Heart left ventricle (tissue), 16 donors: Measurements from ENCODE around the gene RANBP17. TPM values are rescaled to one million over a fixed set of nuclear protein-coding genes. Genes with fewer than 3 reads are reported as not detected.

Source experiments
- ATAC-seq, 4 donors: fragments of 200-7000 bp; cut with Tn5 transposase; one replicate each; pipeline ENCODE4 v1.9.1; 2020 to 2022; ENCODE audit warnings: moderate library complexity in 4 of 4, mild to moderate bottlenecking in 3 of 4, moderate number of reproducible peaks in 1 of 4
- DNase-seq, 5 donors: peaks; one replicate each; pipeline ENCODE4 v3.0.0-alpha.2; 2020
- H3K27ac ChIP-seq, 12 donors: fragments of 200-600 bp; sonication (generic) in 4 of 12; one replicate each; pipeline versions ENCODE4 v1.5.0 to v1.8.0; 2016 to 2022; ENCODE audit warnings: mild to moderate bottlenecking in 2 of 12
- H3K27me3 ChIP-seq, 9 donors: fragments of 200-600 bp; sonication (generic) in 2 of 9; one replicate each; pipeline versions ENCODE4 v1.5.1 to v1.8.0; 2016 to 2022; ENCODE audit warnings: mild to moderate bottlenecking in 3 of 9
- H3K36me3 ChIP-seq, 9 donors: fragments of 200-600 bp; sonication (generic) in 2 of 9; one replicate each; pipeline versions ENCODE4 v1.5.0 to v1.8.0; 2018 to 2022; ENCODE audit warnings: mild to moderate bottlenecking in 2 of 9
- H3K4me1 ChIP-seq, 12 donors: fragments of 200-600 bp; sonication (generic) in 4 of 12; one replicate each; pipeline versions ENCODE4 v1.5.0 to v1.8.0; 2016 to 2022; ENCODE audit warnings: mild to moderate bottlenecking in 3 of 12
- H3K4me3 ChIP-seq, 12 donors: fragments of 200-600 bp; sonication (generic) in 4 of 12; one replicate each; pipeline versions ENCODE4 v1.5.0 to v1.8.0; 2017 to 2022; ENCODE audit warnings: mild to moderate bottlenecking in 9 of 12, moderate library complexity in 4 of 12
- H3K9me3 ChIP-seq, 12 donors: fragments of 200-600 bp; sonication (generic) in 4 of 12; one replicate each; pipeline versions ENCODE4 v1.5.0 to v1.8.0; 2016 to 2022; ENCODE audit warnings: mild to moderate bottlenecking in 1 of 12
- CTCF ChIP-seq, 12 donors: fragments of 200-600 bp; sonication (generic) in 4 of 12; IDR thresholded peaks; one replicate each; pipeline versions ENCODE4 v1.5.0 to v1.8.0; 2018 to 2022; ENCODE audit warnings: antibody characterized with exemption in 12 of 12, mild to moderate bottlenecking in 5 of 12
- POLR2A ChIP-seq, 2 donors: fragments of 450-650 bp; IDR thresholded peaks; one replicate each; pipeline ENCODE4 v1.6.1; 2017; ENCODE audit warnings: antibody characterized with exemption in 2 of 2, mild to moderate bottlenecking in 2 of 2, moderate library complexity in 2 of 2
- WGBS, 4 donors: extraction: QIAGEN DNeasy Blood & Tissue Kit in 2 of 4; methylation state at CpG; one replicate each; pipeline versions ENCODE4 v1.1.5 to v1.1.7; 2013 to 2018; 5-methylcytosine and 5-hydroxymethylcytosine counted together
- intact Hi-C, 10 donors: fragments of 100-400 bp; cut with DNase I; formaldehyde crosslinking; loops; one replicate each; pipeline versions ENCODE4 v1.11.1 to v1.14.2; 2022
- polyA plus RNA-seq, 2 donors: library from polyadenylated mRNA; stranded (reverse); fragments of 200-250 nt; gene quantifications; one replicate each; pipeline ENCODE4 v1.2.3, GENCODE V29; 2013
- total RNA-seq, 9 donors: library from RNA; depleted of rRNA in 2 of 9; stranded (reverse); fragments of >200 nt in 2 of 9; fragmentation: NEBNext Ultra II Directional in 3 of 9; extraction: Animal tissue kit (Norgen Biotek cat#: 25700) in 3 of 9; gene quantifications; one replicate each; pipeline versions ENCODE4 v1.1.0 to v1.2.4, GENCODE V29; 2016 to 2023
- donor health status: ischemic (EF 13 %, LVEDD 7.1; RV severe dilation, severe dysfunction).
- donor health status: healthy with polysubstance abuse.
- donor health status: DM: no; HTN: yes; CAD: no.
- donor health status: DM: no; HTN: no; CAD: no.
- donor health status: ischemic (EF 25% LVEDD 6.9; RV normal size, moderate dysfunction).
- donor health status: ischemic (EF 25% LVEDD 5.7; RV mildly dilated, moderate dysfunction).
- donor health status: healthy.
- donor health status: DM: yes; HTN: yes; CAD: no.
- donor health status: ischemic (EF 35%, LVEDD 5.7; RV mildly dilated, moderate dysfunction).
- donor health status: nonischemic (EF 11% LVEDD 7.7; RV severe dilation, severe dysfunction).
- donor health status: DM: yes; HTN: yes; CAD: no.
- donor health status: PGD.
- donor health status: ischemic (EF 29% LVEDD 5.4; RV normal size, mild dysfunction).
- donor health status: nonischemic (EF 23%, LVEDD 6.1; RV moderate dilation, normal function).

The RANBP17 gene
- total and polyA plus RNA-seq, 11 donors, result 0.65 to 11.5 (median 3.7) TPM

GRCh38 chr5:171226864-171227263 is 365.0 kb downstream of the RANBP17 start:
- TF ChIP-seq CTCF (IDR thresholded peaks at IDR 0.05), result no peak
- TF ChIP-seq POLR2A (IDR thresholded peaks at IDR 0.05), result no peak
- no peak overlapping the region for H3K4me3 ChIP-seq
- peaks cover 0 to 7% (median 0%) of the 10 kb centered on the region in 12 donors for H3K4me1 ChIP-seq
- H3K27ac ChIP-seq, result no peak overlapping the region
- H3K9me3 ChIP-seq, result no peaks in the 10 kb centered on the region
- 99 to 100% (median 99%) methylated on average over 1 of the region's 1 CpG for WGBS, 4 donors
- intact Hi-C loops, result no loop called here
- H3K36me3 ChIP-seq, result no peaks in the 10 kb centered on the region
- DNase-seq (no peak), ATAC-seq (no peak)
- no peaks in the 10 kb centered on the region for H3K27me3 ChIP-seq

DNA sequence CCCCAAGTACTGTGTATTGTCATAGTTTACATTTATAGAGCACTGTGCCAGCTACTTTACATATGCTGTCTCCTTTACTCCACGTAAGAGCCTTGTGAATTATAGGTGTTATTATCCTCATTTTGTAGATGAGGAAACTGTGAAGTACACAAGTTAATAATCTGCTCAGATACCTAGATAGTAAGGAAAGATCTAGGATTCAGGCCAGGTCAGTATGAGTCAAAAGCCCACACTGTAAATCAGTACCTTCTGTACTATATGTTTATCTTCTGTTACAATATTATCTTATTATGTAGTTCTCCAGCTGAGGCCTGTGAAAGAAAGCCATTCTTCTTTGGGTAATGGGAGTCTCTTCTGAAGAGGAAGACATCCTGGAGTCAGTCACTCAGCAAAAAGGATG is 374.8 kb downstream of the RANBP17 start:
- WGBS, 4 donors, result 88 to 97% (median 91%) methylated on average over 1 of the region's 1 CpG
- H3K4me3 ChIP-seq, result no peak overlapping the region
- H3K36me3 ChIP-seq, result no peaks in the 10 kb centered on the region
- H3K27ac ChIP-seq, result no peak overlapping the region
- no peaks in the 10 kb centered on the region for H3K9me3 ChIP-seq
- DNase-seq (no peak), ATAC-seq (no peak)
- no peaks in the 10 kb centered on the region for H3K4me1 ChIP-seq
- TF ChIP-seq POLR2A (IDR thresholded peaks at IDR 0.05) (no peak), CTCF (IDR thresholded peaks at IDR 0.05) (no peak)
- intact Hi-C loops, result no loop called here
- no peaks in the 10 kb centered on the region for H3K27me3 ChIP-seq

- no peak for ATAC-seq
- WGBS, 4 donors, result 78 to 90% (median 84%) methylated on average over 1 of the region's 1 CpG
These were observed 380.7 kb downstream of the RANBP17 start for GRCh38 chr5:171242521-171242920.

GRCh38 chr5:171246231-171246630 is 384.4 kb downstream of the RANBP17 start:
- Histone ChIP-seq H3K9me3 (peaks cover 0 to 25% (median 12%) of the 10 kb centered on the region in 12 donors), H3K4me3 (no peak overlapping the region), H3K4me1 (no peaks in the 10 kb centered on the region), H3K27ac (no peak overlapping the region), H3K36me3 (peaks cover 0 to 11% (median 0%) of the 10 kb centered on the region in 9 donors), H3K27me3 (no peaks in the 10 kb centered on the region)
- intact Hi-C loops, result no loop called here
- ATAC-seq, result no peak
- TF ChIP-seq CTCF (IDR thresholded peaks at IDR 0.05) (no peak), POLR2A (IDR thresholded peaks at IDR 0.05) (no peak)
- 92 to 97% (median 93%) methylated on average over 2 of the region's 2 CpGs for WGBS, 4 donors
- no peak for DNase-seq

More at GRCh38 chr5:171242521-171242920, 380.7 kb downstream of the RANBP17 start:
- Histone ChIP-seq H3K4me1 (no peaks in the 10 kb centered on the region), H3K27ac (no peak overlapping the region), H3K27me3 (no peaks in the 10 kb centered on the region), H3K36me3 (peaks cover 0 to 4% (median 0%) of the 10 kb centered on the region in 9 donors), H3K4me3 (no peak overlapping the region), H3K9me3 (no peaks in the 10 kb centered on the region)
- no peak for DNase-seq
- intact Hi-C loops, result no loop called here
- TF ChIP-seq POLR2A (IDR thresholded peaks at IDR 0.05), result no peak
- no peak for TF ChIP-seq CTCF (IDR thresholded peaks at IDR 0.05)
